K562 (cell line): ENCODE results near the gene NTRK1. TPM values are rescaled to one million over a fixed set of nuclear protein-coding genes. Genes with fewer than 3 reads are reported as not detected.
A peak's percentile ranks its signal among the peaks of the same experiment; 100 is the strongest.

Experiments used
- ATF7 ChIP-seq: fragments of 450-650 bp; IDR thresholded peaks from 2 replicates; pipeline ENCODE4 v1.7.1; 2014; ENCODE audit warnings: mild to moderate bottlenecking, moderate library complexity
- BHLHE40 ChIP-seq: IDR thresholded peaks from 2 replicates; pipeline ENCODE4 v1.6.1; 2011; ENCODE audit warnings: low read length, improper control_type of control experiment
- CAMTA2 ChIP-seq: fragments of 250-450 bp; sonication (Bioruptor Pico); conservative IDR thresholded peaks from 2 replicates; pipeline ENCODE4 v1.5.1; 2022
- CHD4 ChIP-seq: fragments of 200-600 bp; sonication (generic); IDR thresholded peaks from 3 replicates; pipeline ENCODE4 v1.6.1; 2012; ENCODE audit warnings: low read depth, mild to moderate bottlenecking, mixed read lengths, low read length, inconsistent platforms; ENCODE audit not compliant: insufficient read depth, insufficient replicate concordance, poor library complexity, severe bottlenecking
- GTF2E2 ChIP-seq: fragments of 200-800 bp; sonication (Bioruptor generic); IDR thresholded peaks from 2 replicates; pipeline ENCODE4 v1.6.1; 2016; ENCODE audit warnings: missing genetic modification characterization, missing compliant biosample characterization
- HDAC2 ChIP-seq: fragments of 450-650 bp; IDR thresholded peaks from 2 replicates; pipeline ENCODE4 v1.6.1; 2016; ENCODE audit warnings: mild to moderate bottlenecking
- HMG20A ChIP-seq: fragments of 450-650 bp; formaldehyde crosslinking; conservative IDR thresholded peaks from 2 replicates; pipeline ENCODE4 v1.4.0; 2020; ENCODE audit warnings: mild to moderate bottlenecking, mixed read lengths
- HNRNPK ChIP-seq: fragments of 200-400 bp; formaldehyde crosslinking; IDR thresholded peaks from one replicate; pipeline ENCODE4 v1.6.1; 2018; ENCODE audit warnings: mild to moderate bottlenecking, low read depth, low read length; ENCODE audit not compliant: poor library complexity, severe bottlenecking
- KDM4B ChIP-seq, 2 experiments: fragments of 450-650 bp in 1 of 2; sonication (generic) in 1 of 2; IDR thresholded peaks; 2 replicates each; pipeline ENCODE4 v1.6.1; 2016 to 2017; ENCODE audit warnings: borderline replicate concordance in 2 of 2, antibody characterized with exemption in 1 of 2, low read depth in 1 of 2, mild to moderate bottlenecking in 1 of 2
- NCOR1 ChIP-seq: fragments of 450-650 bp; IDR thresholded peaks from 2 replicates; pipeline ENCODE4 v1.6.1; 2016; ENCODE audit warnings: mild to moderate bottlenecking, moderate library complexity
- NELFE ChIP-seq: IDR thresholded peaks from 2 replicates; pipeline ENCODE4 v1.6.1; 2011; ENCODE audit warnings: mild to moderate bottlenecking; ENCODE audit not compliant: insufficient read depth, insufficient read length
- POLR2AphosphoS2 ChIP-seq: IDR thresholded peaks from 2 replicates; pipeline ENCODE4 v1.6.1; 2012; ENCODE audit warnings: low read length, improper control_type of control experiment
- POLR2B ChIP-seq: fragments of 450-650 bp; IDR thresholded peaks from 2 replicates; pipeline ENCODE4 v1.6.1; 2018; ENCODE audit warnings: low read depth; ENCODE audit not compliant: partially characterized antibody
- RAD21 ChIP-seq, 2 experiments: fragments of 250-450 bp in 1 of 2; fragments of 450-650 bp in 1 of 2; sonication (Bioruptor Pico) in 1 of 2; formaldehyde crosslinking in 1 of 2; IDR thresholded peaks in 1 of 2; conservative IDR thresholded peaks in 1 of 2; 2 replicates each; pipeline versions ENCODE4 v1.4.0 to v1.8.0; 2020 to 2022; ENCODE audit warnings: mild to moderate bottlenecking in 2 of 2, moderate library complexity in 1 of 2
- ZKSCAN3 ChIP-seq: fragments of 250-450 bp; sonication (Bioruptor Pico); IDR thresholded peaks from 2 replicates; pipeline ENCODE4 v1.4.0; 2020
- ZSCAN32 ChIP-seq: fragments of 450-650 bp; formaldehyde crosslinking; IDR thresholded peaks from 2 replicates; pipeline ENCODE4 v1.4.0; 2020; ENCODE audit warnings: mild to moderate bottlenecking, moderate library complexity
- polyA plus RNA-seq, 8 experiments: library from polyadenylated mRNA; depleted of rRNA in 4 of 8; stranded (reverse) in 5 of 8; unstranded in 3 of 8; fragments of >200 nt; fragmentation: Nextera tagmentation in 2 of 8; fragmentation: Illumina TruSeq in 1 of 8; extraction: Ambion mirVana in 2 of 8; extraction: Trizol in 1 of 8; gene quantifications; 2 replicates each; pipeline versions ENCODE4 v1.2.1 to v1.2.3, GENCODE V29; 2011 to 2014; ENCODE audit warnings: inconsistent platforms in 1 of 8, missing spikeins in 1 of 8
- total RNA-seq, 7 experiments: library from RNA; depleted of rRNA in 6 of 7; stranded (reverse); fragments of >200 nt in 6 of 7; fragmentation: Illumina TruSeq in 2 of 7; extraction: Trizol in 2 of 7; gene quantifications; 2 replicates each; pipeline versions ENCODE4 v1.2.1 to v1.2.3, GENCODE V29; 2011 to 2021; ENCODE audit warnings: low replicate concordance in 1 of 7
- TF ChIP-seq, protein P1 (sequence below), 2 experiments: fragments of 450-650 bp in 1 of 2; sonication (generic) in 1 of 2; formaldehyde crosslinking in 1 of 2; IDR thresholded peaks in 1 of 2; conservative IDR thresholded peaks in 1 of 2; 2 replicates each; pipeline versions ENCODE4 v1.6.1 to v1.8.1; 2016 to 2023; ENCODE audit warnings: mild to moderate bottlenecking in 2 of 2, moderate library complexity in 2 of 2, inconsistent platforms in 1 of 2, missing genetic modification reagents in 1 of 2
- TF ChIP-seq, protein P2 (sequence below): IDR thresholded peaks from 3 replicates; pipeline ENCODE4 v1.6.1; 2011; ENCODE audit warnings: borderline replicate concordance, mild to moderate bottlenecking; ENCODE audit not compliant: insufficient read length, insufficient read depth
- TF ChIP-seq, protein P3 (sequence below): fragments of 250-450 bp; sonication (Bioruptor Pico); IDR thresholded peaks from 2 replicates; pipeline ENCODE4 v1.8.0; 2021; ENCODE audit warnings: borderline replicate concordance, mild to moderate bottlenecking, moderate library complexity; ENCODE audit not compliant: poor library complexity, severe bottlenecking
- TF ChIP-seq, protein P4 (sequence below), 2 experiments: fragments of 450-650 bp; conservative IDR thresholded peaks; 2 replicates each; pipeline ENCODE4 v1.6.1; 2017; ENCODE audit warnings: mild to moderate bottlenecking in 2 of 2, moderate library complexity in 2 of 2
- TF ChIP-seq, protein P5 (sequence below): fragments of 250-450 bp; sonication (Bioruptor Pico); IDR thresholded peaks from 2 replicates; pipeline ENCODE4 v1.4.0; 2020

The NTRK1 gene
- total and polyA plus RNA-seq, 9 of the 15 experiments (the other 6 are each of a cell fraction or from before 2014, with no cell fraction given) = 0.46 to 30.0 (median 7.9) TPM

DNA sequence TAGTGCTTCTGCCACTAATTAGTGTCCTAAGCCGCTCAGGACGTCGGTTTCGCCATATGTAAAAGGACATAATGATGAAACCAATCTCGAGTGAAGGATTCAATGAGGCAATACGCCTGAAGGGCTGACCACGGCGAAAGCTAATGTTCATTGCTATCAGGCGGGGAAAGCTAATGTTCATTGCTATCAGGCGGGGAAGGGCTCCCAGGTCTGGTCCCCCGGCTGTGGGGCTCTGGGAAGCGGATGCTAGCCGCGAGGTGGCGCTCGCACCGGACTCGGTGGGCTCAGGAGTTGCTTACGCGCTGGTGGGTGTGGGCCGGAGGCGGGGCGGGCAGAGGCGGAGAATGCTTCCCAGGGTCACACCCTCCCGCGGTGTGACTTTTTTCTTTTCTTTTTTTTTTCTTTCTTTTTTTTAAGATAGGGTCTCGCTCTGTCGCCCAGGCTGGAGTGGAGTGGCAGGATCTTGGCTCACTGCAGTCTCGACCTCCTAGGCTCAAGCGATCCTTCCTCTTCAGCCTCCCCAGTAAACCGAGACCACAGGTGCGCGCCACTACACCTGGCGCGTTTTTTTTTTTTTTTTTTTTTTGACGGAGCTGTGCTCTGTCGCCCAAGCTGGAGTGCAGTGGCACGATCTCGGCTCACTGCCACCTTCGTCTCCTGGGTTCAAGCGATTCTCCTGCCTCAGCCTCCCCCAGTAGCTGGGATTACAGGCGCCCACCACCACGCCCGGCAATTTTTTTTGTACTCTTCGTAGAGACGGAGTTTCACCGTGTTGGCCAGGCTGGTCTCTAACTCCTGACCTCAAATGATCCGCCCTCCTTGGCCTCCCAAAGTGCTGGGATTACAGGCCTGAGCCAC is 31.8 kb downstream of the NTRK1 start (continued):
- TF ChIP-seq POLR2B (no peak), RAD21 (CRISPR knock-in tag; conservative IDR thresholded peaks at IDR 0.05 in 1 of 2, IDR thresholded peaks at IDR 0.05 in 1 of 2) (peak; percentile 87 to 93), BHLHE40 (0 out of 2 replicates have a peak, but pooled peaks have one; percentile 35), NCOR1 (no peak), KDM4B (IDR thresholded peaks at IDR 0.05; ENCODE audit: borderline replicate concordance in 2 of 2, low read depth in 1 of 2) (no peak), ATF7 (peak; percentile 63), HNRNPK (no peak), ZSCAN32 (CRISPR knock-in tag) (no peak), POLR2AphosphoS2 (no peak), CAMTA2 (CRISPR knock-in tag) (no peak), HDAC2 (no peak), HMG20A (CRISPR knock-in tag) (no peak), CHD4 (no peak), NELFE (no peak), ZKSCAN3 (CRISPR knock-in tag) (no peak), GTF2E2 (tag) (no peak)
- TF ChIP-seq, protein P1, sequence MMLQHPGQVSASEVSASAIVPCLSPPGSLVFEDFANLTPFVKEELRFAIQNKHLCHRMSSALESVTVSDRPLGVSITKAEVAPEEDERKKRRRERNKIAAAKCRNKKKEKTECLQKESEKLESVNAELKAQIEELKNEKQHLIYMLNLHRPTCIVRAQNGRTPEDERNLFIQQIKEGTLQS (IDR thresholded peaks at IDR 0.05) = peak; percentile 56
- TF ChIP-seq, protein P1 (CRISPR knock-in tag; conservative IDR thresholded peaks at IDR 0.05) = peak; percentile 42; the same call in 1 of the 2 replicates
- TF ChIP-seq, protein P2, sequence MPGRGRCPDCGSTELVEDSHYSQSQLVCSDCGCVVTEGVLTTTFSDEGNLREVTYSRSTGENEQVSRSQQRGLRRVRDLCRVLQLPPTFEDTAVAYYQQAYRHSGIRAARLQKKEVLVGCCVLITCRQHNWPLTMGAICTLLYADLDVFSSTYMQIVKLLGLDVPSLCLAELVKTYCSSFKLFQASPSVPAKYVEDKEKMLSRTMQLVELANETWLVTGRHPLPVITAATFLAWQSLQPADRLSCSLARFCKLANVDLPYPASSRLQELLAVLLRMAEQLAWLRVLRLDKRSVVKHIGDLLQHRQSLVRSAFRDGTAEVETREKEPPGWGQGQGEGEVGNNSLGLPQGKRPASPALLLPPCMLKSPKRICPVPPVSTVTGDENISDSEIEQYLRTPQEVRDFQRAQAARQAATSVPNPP = no peak
- TF ChIP-seq, protein P3, sequence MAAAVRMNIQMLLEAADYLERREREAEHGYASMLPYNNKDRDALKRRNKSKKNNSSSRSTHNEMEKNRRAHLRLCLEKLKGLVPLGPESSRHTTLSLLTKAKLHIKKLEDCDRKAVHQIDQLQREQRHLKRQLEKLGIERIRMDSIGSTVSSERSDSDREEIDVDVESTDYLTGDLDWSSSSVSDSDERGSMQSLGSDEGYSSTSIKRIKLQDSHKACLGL (CRISPR knock-in tag) = no peak
- TF ChIP-seq, protein P4, sequence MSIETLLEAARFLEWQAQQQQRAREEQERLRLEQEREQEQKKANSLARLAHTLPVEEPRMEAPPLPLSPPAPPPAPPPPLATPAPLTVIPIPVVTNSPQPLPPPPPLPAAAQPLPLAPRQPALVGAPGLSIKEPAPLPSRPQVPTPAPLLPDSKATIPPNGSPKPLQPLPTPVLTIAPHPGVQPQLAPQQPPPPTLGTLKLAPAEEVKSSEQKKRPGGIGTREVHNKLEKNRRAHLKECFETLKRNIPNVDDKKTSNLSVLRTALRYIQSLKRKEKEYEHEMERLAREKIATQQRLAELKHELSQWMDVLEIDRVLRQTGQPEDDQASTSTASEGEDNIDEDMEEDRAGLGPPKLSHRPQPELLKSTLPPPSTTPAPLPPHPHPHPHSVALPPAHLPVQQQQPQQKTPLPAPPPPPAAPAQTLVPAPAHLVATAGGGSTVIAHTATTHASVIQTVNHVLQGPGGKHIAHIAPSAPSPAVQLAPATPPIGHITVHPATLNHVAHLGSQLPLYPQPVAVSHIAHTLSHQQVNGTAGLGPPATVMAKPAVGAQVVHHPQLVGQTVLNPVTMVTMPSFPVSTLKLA (conservative IDR thresholded peaks at IDR 0.05) = peak in 1 of 2 experiments; percentile 49; a peak in 2 of 4 replicates
- TF ChIP-seq, protein P5, sequence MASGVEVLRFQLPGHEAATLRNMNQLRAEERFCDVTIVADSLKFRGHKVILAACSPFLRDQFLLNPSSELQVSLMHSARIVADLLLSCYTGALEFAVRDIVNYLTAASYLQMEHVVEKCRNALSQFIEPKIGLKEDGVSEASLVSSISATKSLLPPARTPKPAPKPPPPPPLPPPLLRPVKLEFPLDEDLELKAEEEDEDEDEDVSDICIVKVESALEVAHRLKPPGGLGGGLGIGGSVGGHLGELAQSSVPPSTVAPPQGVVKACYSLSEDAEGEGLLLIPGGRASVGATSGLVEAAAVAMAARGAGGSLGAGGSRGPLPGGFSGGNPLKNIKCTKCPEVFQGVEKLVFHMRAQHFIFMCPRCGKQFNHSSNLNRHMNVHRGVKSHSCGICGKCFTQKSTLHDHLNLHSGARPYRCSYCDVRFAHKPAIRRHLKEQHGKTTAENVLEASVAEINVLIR = no peak
